ENCODE measurements around the gene ERP29. TPM values are rescaled to one million over a fixed set of nuclear protein-coding genes. Genes with fewer than 3 reads are reported as not detected.

The ERP29 gene
- total and polyA plus RNA-seq, 9 donors = 28.1 to 169 (median 71.4) TPM

DNA sequence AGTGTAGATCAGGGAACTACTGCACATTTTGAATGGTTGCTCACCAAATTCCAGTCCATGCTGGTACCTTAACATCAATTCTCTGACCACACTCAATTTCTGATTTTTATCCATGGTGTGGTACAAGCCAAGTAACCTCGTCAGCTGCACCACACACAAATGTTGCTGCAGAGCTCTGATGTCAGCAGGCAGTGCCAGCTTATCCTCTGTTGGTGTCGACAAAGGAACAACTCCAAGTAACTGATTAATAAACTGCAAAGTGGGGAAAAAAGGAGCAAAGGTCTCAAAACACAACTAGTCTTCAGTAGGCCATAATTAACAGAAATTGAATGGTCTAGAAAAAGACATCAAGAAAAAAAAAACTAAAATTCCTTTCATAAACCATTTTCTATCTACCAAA, 47.9 kb downstream of the ERP29 start:
- WGBS, 3 donors = 96 to 97% (median 96%) methylated on average over 2 of the region's 2 CpGs
- no peaks in the 10 kb centered on the region for H3K27me3 ChIP-seq
- no peak for DNase-seq
- TF ChIP-seq EP300 (IDR thresholded peaks at IDR 0.05) (no peak), POLR2A (IDR thresholded peaks at IDR 0.05) (no peak)
- TF ChIP-seq, protein P1, sequence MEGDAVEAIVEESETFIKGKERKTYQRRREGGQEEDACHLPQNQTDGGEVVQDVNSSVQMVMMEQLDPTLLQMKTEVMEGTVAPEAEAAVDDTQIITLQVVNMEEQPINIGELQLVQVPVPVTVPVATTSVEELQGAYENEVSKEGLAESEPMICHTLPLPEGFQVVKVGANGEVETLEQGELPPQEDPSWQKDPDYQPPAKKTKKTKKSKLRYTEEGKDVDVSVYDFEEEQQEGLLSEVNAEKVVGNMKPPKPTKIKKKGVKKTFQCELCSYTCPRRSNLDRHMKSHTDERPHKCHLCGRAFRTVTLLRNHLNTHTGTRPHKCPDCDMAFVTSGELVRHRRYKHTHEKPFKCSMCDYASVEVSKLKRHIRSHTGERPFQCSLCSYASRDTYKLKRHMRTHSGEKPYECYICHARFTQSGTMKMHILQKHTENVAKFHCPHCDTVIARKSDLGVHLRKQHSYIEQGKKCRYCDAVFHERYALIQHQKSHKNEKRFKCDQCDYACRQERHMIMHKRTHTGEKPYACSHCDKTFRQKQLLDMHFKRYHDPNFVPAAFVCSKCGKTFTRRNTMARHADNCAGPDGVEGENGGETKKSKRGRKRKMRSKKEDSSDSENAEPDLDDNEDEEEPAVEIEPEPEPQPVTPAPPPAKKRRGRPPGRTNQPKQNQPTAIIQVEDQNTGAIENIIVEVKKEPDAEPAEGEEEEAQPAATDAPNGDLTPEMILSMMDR (IDR thresholded peaks at IDR 0.05) = no peak
- intact Hi-C loops (cut with DNase I) = no loop called here
- H3K36me3 ChIP-seq = no peaks in the 10 kb centered on the region
- no peaks in the 10 kb centered on the region for H3K4me1 ChIP-seq (ENCODE audit: insufficient read depth)
- no peaks in the 10 kb centered on the region for H3K9me3 ChIP-seq
- no peak overlapping the region for H3K4me3 ChIP-seq
- H3K27ac ChIP-seq = no peak overlapping the region

DNA sequence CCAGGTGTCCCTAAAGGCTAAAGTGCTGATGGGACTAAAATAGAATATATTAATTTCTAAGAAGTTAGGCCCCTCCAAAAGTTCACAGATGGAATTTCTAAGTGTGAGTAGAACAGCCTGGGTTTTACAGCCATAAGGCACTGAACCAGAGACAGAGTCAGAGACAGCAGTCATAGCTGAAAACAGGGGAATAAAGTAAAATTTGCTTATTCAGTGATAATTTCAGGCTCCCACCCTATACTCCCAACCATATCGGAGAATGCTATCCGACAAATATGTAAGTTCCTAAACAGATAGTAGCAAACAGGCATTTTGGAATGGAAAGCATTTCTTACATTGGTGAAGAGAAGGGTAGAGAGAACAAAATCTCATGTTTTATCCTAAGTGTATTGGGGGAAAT, 50.0 kb downstream of the ERP29 start:
- no peaks in the 10 kb centered on the region for H3K27me3 ChIP-seq
- 98 to 99% (median 98%) methylated on average over 2 of the region's 2 CpGs for WGBS, 3 donors
- H3K9me3 ChIP-seq = no peaks in the 10 kb centered on the region
- H3K27ac ChIP-seq = no peak overlapping the region
- no peaks in the 10 kb centered on the region for H3K36me3 ChIP-seq
- no peaks in the 10 kb centered on the region for H3K4me1 ChIP-seq (ENCODE audit: insufficient read depth)
- intact Hi-C loops (cut with DNase I) = no loop called here
- no peak overlapping the region for H3K4me3 ChIP-seq
- DNase-seq = no peak
- TF ChIP-seq, protein P1 (IDR thresholded peaks at IDR 0.05) = no peak
- TF ChIP-seq EP300 (IDR thresholded peaks at IDR 0.05) (no peak), POLR2A (IDR thresholded peaks at IDR 0.05) (no peak)

DNA sequence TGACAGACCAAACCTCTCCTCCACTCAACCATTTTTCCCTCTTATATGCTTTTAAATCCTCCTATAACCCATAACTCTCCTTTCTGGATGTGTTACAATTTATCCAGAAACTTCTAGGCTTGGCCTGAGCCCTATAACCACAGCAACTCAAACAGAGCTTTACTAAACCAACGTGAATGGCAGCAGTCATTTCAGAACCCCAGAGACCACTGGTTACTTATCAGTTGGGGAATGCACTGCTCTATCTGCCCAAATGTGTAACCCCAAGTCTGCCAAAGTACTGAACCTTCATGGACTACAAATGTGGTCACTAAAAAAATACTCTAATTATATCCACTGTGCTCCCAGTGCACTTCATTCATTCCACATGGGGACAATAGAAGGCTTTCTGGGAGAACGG, 53.3 kb downstream of the ERP29 start:
- no peak for DNase-seq
- intact Hi-C loops (cut with DNase I) = no loop called here
- WGBS, 3 donors = 48 to 63% (median 61%) methylated on average over 2 of the region's 2 CpGs
- no peaks in the 10 kb centered on the region for H3K36me3 ChIP-seq
- H3K27ac ChIP-seq = no peak overlapping the region
- TF ChIP-seq, protein P1 (IDR thresholded peaks at IDR 0.05) = no peak
- TF ChIP-seq POLR2A (IDR thresholded peaks at IDR 0.05) (no peak), EP300 (IDR thresholded peaks at IDR 0.05) (no peak)
- H3K9me3 ChIP-seq = no peaks in the 10 kb centered on the region
- H3K4me1 ChIP-seq (ENCODE audit: insufficient read depth) = no peaks in the 10 kb centered on the region
- no peak overlapping the region for H3K4me3 ChIP-seq
- H3K27me3 ChIP-seq = no peaks in the 10 kb centered on the region

Small RNAs within 50 kb of the gene (microRNA-seq; reads per million reads assigned to microRNA genes)
- 0 to 0.32 (median 0.18) reads per million in 3 donors for gene MIR3657

Small RNAs within 50 kb of the gene (small RNA-seq; reads per million reads assigned to genes)
- gene AC004024.1 (not detected), gene MIR3657 (not detected), gene RF00019 (not detected)

Other genes starting within 250 kb of the ERP29 start
- 100 to 1,000 TPM in 5 of 7 donors, 10 to 100 TPM in 2; 46.7 to 154 (median 120) TPM for gene ALDH2, start 246.5 kb upstream of the ERP29 start, total RNA-seq
- gene ALDH2, start 246.5 kb upstream of the ERP29 start, polyA plus RNA-seq = 100 to 1,000 TPM in 1 of 2 donors, 10 to 100 TPM in 1; 59.2 to 115 TPM
- 10 to 100 TPM; 35.6 to 52.5 (median 39.0) TPM for gene MAPKAPK5, start 171.2 kb upstream of the ERP29 start, total RNA-seq
- gene MAPKAPK5, start 171.2 kb upstream of the ERP29 start, polyA plus RNA-seq = 10 to 100 TPM; 20.0 to 21.8 TPM
- 10 to 100 TPM; 10.6 to 16.7 (median 11.3) TPM for gene TMEM116, start 261 bp upstream of the ERP29 start, total RNA-seq
- 10 to 100 TPM in 1 of 2 donors, 1 to 10 TPM in 1; 9.1 to 17.9 TPM for gene TMEM116, start 261 bp upstream of the ERP29 start, polyA plus RNA-seq
- 10 to 100 TPM; 20.9 to 36.9 (median 26.1) TPM for gene NAA25, start 95.4 kb downstream of the ERP29 start, total RNA-seq
- 10 to 100 TPM in 1 of 2 donors, 1 to 10 TPM in 1; 5.7 to 12.3 TPM for gene NAA25, start 95.4 kb downstream of the ERP29 start, polyA plus RNA-seq
- 10 to 100 TPM; 13.9 to 27.4 (median 25.5) TPM for gene TRAFD1, start 112.1 kb downstream of the ERP29 start, total RNA-seq
- 10 to 100 TPM; 21.2 to 49.6 TPM for gene TRAFD1, start 112.1 kb downstream of the ERP29 start, polyA plus RNA-seq